RWPE1 (cell line): ENCODE results near the gene EIF4G1.
A peak's percentile ranks its signal among the peaks of the same experiment; 100 is the strongest.

ENCODE experiments used
- CTCF ChIA-PET: fragments of 350-600 bp; sonication (Branson Sonifier 250); formaldehyde crosslinking; extraction: SDS; loops from one replicate; lab custom pipeline; 2021; lab: Yijun Ruan, JAX
- POLR2A ChIA-PET: fragments of 400-600 bp; formaldehyde crosslinking; extraction: SDS; loops from one replicate; lab custom pipeline; 2020; ENCODE audit warnings: antibody characterized with exemption; ENCODE audit not compliant: low non-redundant PET; lab: Yijun Ruan, JAX
- DNase-seq: peaks from one replicate; pipeline ENCODE4 v3.0.0; 2012; ENCODE audit warnings: low spot score
- H3K27ac ChIP-seq: fragments of 450-650 bp; 2 replicates; pipeline ENCODE4 v1.5.1; 2017
- CTCF ChIP-seq: fragments of 450-650 bp; conservative IDR thresholded peaks from 2 replicates; pipeline ENCODE4 v1.5.1; 2017; ENCODE audit warnings: low read depth, mild to moderate bottlenecking

The EIF4G1 gene

GRCh38 chr3:184291044-184291737 lies 23.2 kb upstream of the EIF4G1 start:
- no peak for DNase-seq
- no peak overlapping the region for H3K27ac ChIP-seq
- TF ChIP-seq CTCF = no peak
- CTCF ChIA-PET = no interaction called here
- POLR2A ChIA-PET = interaction anchor here (0.6 kb wide), 1 partner anchor 292 kb away, joined by 3 read pairs; no protein-coding TSS in a partner anchor

DNA sequence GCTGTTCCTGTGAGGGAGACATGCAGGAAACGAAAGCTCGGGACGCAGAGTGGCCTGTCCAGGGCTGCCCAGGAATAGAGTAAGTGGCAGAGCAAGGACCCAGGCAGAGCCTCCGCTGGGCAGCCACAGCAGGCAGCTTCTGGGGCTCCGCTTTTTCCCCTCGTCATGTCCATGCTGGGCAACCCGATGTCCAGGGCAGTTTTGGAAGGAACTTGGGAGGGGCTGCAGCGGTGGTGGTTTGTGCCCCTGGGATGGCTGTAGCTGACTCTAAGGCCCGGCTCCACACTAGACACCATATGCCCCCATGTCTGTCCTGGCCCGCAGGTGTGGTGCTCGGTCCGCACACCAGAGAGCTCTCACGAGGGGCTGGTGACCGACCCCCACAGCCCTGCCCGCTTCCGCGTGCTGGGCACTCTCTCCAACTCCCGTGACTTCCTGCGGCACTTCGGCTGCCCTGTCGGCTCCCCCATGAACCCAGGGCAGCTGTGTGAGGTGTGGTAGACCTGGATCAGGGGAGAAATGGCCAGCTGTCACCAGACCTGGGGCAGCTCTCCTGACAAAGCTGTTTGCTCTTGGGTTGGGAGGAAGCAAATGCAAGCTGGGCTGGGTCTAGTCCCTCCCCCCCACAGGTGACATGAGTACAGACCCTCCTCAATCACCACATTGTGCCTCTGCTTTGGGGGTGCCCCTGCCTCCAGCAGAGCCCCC lies 22.5 kb upstream of the EIF4G1 start:
- CTCF ChIA-PET = no interaction called here
- TF ChIP-seq CTCF = no peak
- DNase-seq = no peak
- POLR2A ChIA-PET = interaction anchor here (0.6 kb wide), 1 partner anchor 291 kb away, joined by 3 read pairs; no protein-coding TSS in a partner anchor
- no peak overlapping the region for H3K27ac ChIP-seq

DNA sequence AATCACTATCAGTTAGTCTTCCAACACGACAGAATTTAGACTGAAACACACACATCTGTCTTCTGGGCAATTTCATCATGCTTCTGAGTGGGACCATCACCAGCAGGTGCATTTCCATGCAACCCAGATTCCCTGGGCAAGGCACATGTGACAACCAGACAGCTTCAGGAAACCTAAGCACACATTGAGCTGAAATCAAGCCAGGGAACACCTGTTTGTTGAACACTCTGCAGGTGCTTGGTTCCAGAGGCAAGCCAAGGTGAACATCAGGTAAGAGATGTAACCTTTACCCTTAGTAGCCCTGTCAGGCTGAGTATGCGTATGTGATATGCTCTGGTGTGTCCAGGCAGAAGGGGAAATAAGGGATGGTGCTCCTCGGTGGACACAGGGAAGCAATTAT lies 18.6 kb upstream of the EIF4G1 start:
- POLR2A ChIA-PET = no interaction called here
- H3K27ac ChIP-seq = no peak overlapping the region
- CTCF ChIA-PET = interaction anchor here (1.7 kb wide), 1 partner anchor 46 kb away, joined by 3 read pairs; no protein-coding TSS in a partner anchor
- no peak for TF ChIP-seq CTCF
- DNase-seq = no peak

GRCh38 chr3:184296616-184297015 lies 17.8 kb upstream of the EIF4G1 start:
- no peak for TF ChIP-seq CTCF
- no peak overlapping the region for H3K27ac ChIP-seq
- POLR2A ChIA-PET = no interaction called here
- CTCF ChIA-PET = interaction anchor here (0.6 kb wide), 1 partner anchor 151 kb away, joined by 4 read pairs; no protein-coding TSS in a partner anchor
- no peak for DNase-seq

DNA sequence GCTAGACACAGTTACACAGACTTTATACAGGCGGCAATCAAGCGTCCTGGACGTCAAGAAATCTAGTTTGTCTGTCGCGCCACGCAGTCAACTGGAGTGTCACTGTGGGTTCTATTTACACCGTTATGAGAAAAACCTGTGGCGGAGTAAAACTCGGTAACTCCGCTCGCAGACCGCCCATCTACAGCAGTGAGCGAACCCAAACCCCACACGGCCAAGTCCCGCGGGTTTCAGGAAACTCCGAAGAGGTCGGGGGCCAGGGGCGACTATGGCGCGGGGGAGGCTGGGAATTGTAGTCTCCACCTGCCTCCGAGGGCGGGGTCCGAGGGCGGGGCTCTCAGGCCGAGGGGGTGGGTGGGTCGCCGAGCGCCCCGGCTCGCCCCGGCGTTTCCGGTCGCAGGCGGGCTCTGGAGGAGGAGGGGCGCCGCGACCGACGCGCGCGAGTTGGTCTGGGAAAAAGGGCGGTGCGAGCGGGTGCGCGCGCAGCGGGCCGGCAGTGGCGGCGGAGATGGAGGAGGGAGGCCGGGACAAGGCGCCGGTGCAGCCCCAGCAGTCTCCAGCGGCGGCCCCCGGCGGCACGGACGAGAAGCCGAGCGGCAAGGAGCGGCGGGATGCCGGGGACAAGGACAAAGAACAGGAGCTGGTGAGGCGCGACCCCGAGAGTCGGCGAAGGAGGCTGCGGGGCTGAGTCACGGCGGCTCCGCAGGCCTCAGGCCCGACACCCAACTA lies 15.5 kb upstream of the EIF4G1 start, which contains the start of gene PSMD2:
TSS of gene PSMD2 (plus strand) at position 483 of the 729 bp plus-strand sequence. CDS start at position 509, 26 bp downstream.
- H3K27ac ChIP-seq = peak within 1 kb of the TSS; percentile 80
- TF ChIP-seq CTCF = no peak
- ChIA-PET POLR2A (interaction anchor here (0.7 kb wide), 1 partner anchor 47 kb away, joined by 4 read pairs; no protein-coding TSS in a partner anchor), CTCF (no interaction called here)
- peak; percentile 97 for DNase-seq
